Osteoblast (primary cell): ENCODE results near the gene DUSP7. TPM values are rescaled to one million over a fixed set of nuclear protein-coding genes. Genes with fewer than 3 reads are reported as not detected.

ENCODE experiments used
- DNase-seq: peaks from one replicate; pipeline ENCODE4 v3.0.0; 2011; ENCODE audit warnings: low spot score, mixed read lengths; ENCODE audit not compliant: insufficient read length; ENCODE audit errors: missing footprints
- H2AFZ ChIP-seq: 2 replicates; pipeline ENCODE4 v1.6.0; 2011; ENCODE audit warnings: mild to moderate bottlenecking, low read length
- H3K27ac ChIP-seq: 2 replicates; pipeline ENCODE4 v1.5.1; 2011; ENCODE audit warnings: mild to moderate bottlenecking, low read depth, low read length, moderate library complexity
- H3K27me3 ChIP-seq: 2 replicates; pipeline ENCODE4 v1.6.0; 2012; ENCODE audit warnings: mild to moderate bottlenecking, control low read depth, inconsistent platforms, low read length, moderate library complexity; ENCODE audit not compliant: insufficient read depth
- H3K36me3 ChIP-seq: 2 replicates; pipeline ENCODE4 v1.5.1; 2011; ENCODE audit warnings: mild to moderate bottlenecking, low read length, control low read depth, moderate library complexity; ENCODE audit not compliant: insufficient read depth
- H3K4me1 ChIP-seq: 2 replicates; pipeline ENCODE4 v1.5.1; 2011; ENCODE audit warnings: mild to moderate bottlenecking, low read length, control low read depth, moderate library complexity; ENCODE audit not compliant: insufficient read depth
- H3K4me2 ChIP-seq: 2 replicates; pipeline ENCODE4 v1.6.0; 2011; ENCODE audit warnings: mild to moderate bottlenecking, low read length; ENCODE audit not compliant: insufficient read depth
- H3K4me3 ChIP-seq: fragments of 200-600 bp; sonication (generic); 3 replicates; pipeline ENCODE4 v1.5.1; 2012; ENCODE audit warnings: mild to moderate bottlenecking, low read length, inconsistent platforms; ENCODE audit not compliant: insufficient read depth
- H3K79me2 ChIP-seq: 2 replicates; pipeline ENCODE4 v1.6.0; 2012; ENCODE audit warnings: mild to moderate bottlenecking, low read length, control low read depth, inconsistent platforms; ENCODE audit not compliant: insufficient read depth
- H3K9me3 ChIP-seq: 2 replicates; pipeline ENCODE4 v1.5.1; 2011; ENCODE audit warnings: low read depth, low read length, control low read depth
- H4K20me1 ChIP-seq: 2 replicates; pipeline ENCODE4 v1.6.0; 2012; ENCODE audit warnings: mild to moderate bottlenecking, low read length, control low read depth; ENCODE audit not compliant: insufficient read depth
- CTCF ChIP-seq: IDR thresholded peaks from 2 replicates; pipeline ENCODE4 v1.5.1; 2011; ENCODE audit warnings: mild to moderate bottlenecking, low read depth, low read length, moderate library complexity; ENCODE audit errors: extremely low read depth
- total RNA-seq: library from RNA; depleted of rRNA; stranded (reverse); fragments of >200 nt; gene quantifications from 2 replicates; pipeline ENCODE4 v1.2.3, GENCODE V29; 2012

DUSP7 gene
- total RNA-seq, 1 donor = 12.7 TPM

GRCh38 chr3:52069135-52069534 is 12.8 kb upstream of the DUSP7 start:
- peaks cover 9% of the 10 kb centered on the region for H3K4me1 ChIP-seq
- H3K27ac ChIP-seq = no peak overlapping the region
- H3K4me2 ChIP-seq = no peak overlapping the region
- no peak overlapping the region for H2AFZ ChIP-seq
- H3K79me2 ChIP-seq = no peaks in the 10 kb centered on the region
- no peaks in the 10 kb centered on the region for H4K20me1 ChIP-seq
- no peaks in the 10 kb centered on the region for H3K27me3 ChIP-seq
- no peaks in the 10 kb centered on the region for H3K36me3 ChIP-seq
- H3K4me3 ChIP-seq = no peak overlapping the region
- no peak for TF ChIP-seq CTCF
- no peaks in the 10 kb centered on the region for H3K9me3 ChIP-seq
- DNase-seq = no peak

GRCh38 chr3:52068730-52069129 is 12.4 kb upstream of the DUSP7 start:
- Histone ChIP-seq H3K4me2 (no peak overlapping the region), H3K4me3 (no peak overlapping the region), H4K20me1 (no peaks in the 10 kb centered on the region), H3K4me1 (peaks cover 9% of the 10 kb centered on the region), H3K36me3 (no peaks in the 10 kb centered on the region), H3K9me3 (no peaks in the 10 kb centered on the region), H3K27ac (no peak overlapping the region), H3K79me2 (no peaks in the 10 kb centered on the region), H2AFZ (no peak overlapping the region), H3K27me3 (no peaks in the 10 kb centered on the region)
- TF ChIP-seq CTCF = no peak
- no peak for DNase-seq

- Histone ChIP-seq H3K36me3 (no peaks in the 10 kb centered on the region), H3K79me2 (no peaks in the 10 kb centered on the region), H4K20me1 (no peaks in the 10 kb centered on the region), H3K27ac (no peak overlapping the region), H3K4me2 (no peak overlapping the region), H3K4me1 (peaks cover 9% of the 10 kb centered on the region), H3K4me3 (no peak overlapping the region), H3K27me3 (no peaks in the 10 kb centered on the region), H3K9me3 (no peaks in the 10 kb centered on the region), H2AFZ (no peak overlapping the region)
- TF ChIP-seq CTCF = no peak
- DNase-seq = no peak
These were observed 11.7 kb upstream of the DUSP7 start for GRCh38 chr3:52068055-52068571.

GRCh38 chr3:52067526-52067925 is 11.2 kb upstream of the DUSP7 start:
- no peak overlapping the region for H2AFZ ChIP-seq
- no peaks in the 10 kb centered on the region for H4K20me1 ChIP-seq
- H3K4me1 ChIP-seq = peaks cover 13% of the 10 kb centered on the region
- no peaks in the 10 kb centered on the region for H3K79me2 ChIP-seq
- H3K36me3 ChIP-seq = no peaks in the 10 kb centered on the region
- no peak overlapping the region for H3K27ac ChIP-seq
- H3K9me3 ChIP-seq = no peaks in the 10 kb centered on the region
- no peak overlapping the region for H3K4me3 ChIP-seq
- no peak overlapping the region for H3K4me2 ChIP-seq
- H3K27me3 ChIP-seq = no peaks in the 10 kb centered on the region
- TF ChIP-seq CTCF = no peak
- no peak for DNase-seq
